ENCODE measurements around the gene SMTNL2.
"Not testable (repeated sequence)": the region's sequence is repeated elsewhere in the genome, so short reads cannot be mapped to it uniquely, and the experiment has no call there.

The SMTNL2 gene

DNA sequence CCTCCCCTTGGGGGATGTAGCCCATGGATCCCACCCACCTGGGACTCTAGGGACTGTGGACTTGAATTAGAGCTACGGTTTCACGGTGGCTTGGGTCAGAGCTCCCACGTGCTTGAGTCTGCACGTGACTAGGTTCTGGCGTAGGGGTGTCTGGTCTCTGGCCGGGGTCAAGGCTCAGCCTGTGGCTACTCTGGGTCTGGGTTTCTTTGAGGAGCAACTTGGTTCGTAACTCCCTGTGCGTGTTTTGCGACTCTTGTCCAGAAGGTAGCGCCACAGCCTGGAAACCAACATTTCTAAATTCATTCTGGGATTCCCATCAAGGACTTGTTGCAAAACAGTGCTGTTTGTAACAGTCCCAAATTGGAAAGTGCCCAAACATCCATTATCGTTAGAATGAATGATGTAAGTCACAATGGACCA lies 23.5 kb upstream of the SMTNL2 start:
- peak; percentile 5 for DNase-seq

DNA sequence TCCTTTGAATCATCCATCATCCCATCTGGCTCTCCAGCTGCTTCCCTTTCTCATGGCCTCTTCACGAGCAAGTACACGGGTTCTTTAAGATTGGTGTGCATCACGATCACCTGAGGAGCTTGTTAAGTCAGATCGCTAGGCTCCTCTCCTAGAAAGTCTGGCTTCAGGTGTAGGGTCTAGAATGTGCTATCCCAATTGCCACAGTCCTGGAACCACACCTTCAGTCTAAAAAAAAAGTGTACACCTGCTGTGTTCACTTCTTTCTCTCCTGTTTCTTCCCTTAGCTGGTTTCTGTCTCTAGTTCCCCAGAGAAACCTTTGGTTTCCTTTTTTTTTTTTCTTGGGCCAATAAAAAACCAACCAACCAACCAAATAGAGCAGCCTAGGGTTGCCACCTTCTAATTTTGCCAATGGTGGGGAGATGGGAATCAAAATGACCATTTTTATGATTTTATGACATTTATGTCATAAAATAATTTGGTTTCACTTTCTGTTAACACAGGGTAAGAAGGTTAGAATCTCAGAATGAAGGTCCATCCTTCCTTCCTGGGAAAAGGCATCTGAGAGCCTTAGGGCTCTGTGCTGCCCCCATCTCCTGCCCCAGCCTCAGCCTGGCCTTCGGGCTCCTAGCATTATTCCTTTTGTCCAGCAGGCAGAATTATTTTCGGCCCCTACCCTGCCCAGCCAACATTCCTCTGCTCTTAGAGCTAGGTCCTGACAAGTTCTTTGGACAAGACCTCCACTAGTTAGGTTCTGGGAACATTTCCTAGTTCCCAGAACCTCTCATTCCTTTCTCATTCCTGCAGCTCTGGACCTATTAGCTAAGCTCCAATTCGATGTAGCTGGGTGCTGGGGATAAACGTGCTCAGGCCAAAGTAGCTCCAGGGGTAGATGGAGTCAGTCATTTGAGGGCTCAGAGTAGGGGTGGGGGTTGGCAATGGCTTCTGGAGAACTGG lies 22.0 kb upstream of the SMTNL2 start:
- DNase-seq, result no peak

DNA sequence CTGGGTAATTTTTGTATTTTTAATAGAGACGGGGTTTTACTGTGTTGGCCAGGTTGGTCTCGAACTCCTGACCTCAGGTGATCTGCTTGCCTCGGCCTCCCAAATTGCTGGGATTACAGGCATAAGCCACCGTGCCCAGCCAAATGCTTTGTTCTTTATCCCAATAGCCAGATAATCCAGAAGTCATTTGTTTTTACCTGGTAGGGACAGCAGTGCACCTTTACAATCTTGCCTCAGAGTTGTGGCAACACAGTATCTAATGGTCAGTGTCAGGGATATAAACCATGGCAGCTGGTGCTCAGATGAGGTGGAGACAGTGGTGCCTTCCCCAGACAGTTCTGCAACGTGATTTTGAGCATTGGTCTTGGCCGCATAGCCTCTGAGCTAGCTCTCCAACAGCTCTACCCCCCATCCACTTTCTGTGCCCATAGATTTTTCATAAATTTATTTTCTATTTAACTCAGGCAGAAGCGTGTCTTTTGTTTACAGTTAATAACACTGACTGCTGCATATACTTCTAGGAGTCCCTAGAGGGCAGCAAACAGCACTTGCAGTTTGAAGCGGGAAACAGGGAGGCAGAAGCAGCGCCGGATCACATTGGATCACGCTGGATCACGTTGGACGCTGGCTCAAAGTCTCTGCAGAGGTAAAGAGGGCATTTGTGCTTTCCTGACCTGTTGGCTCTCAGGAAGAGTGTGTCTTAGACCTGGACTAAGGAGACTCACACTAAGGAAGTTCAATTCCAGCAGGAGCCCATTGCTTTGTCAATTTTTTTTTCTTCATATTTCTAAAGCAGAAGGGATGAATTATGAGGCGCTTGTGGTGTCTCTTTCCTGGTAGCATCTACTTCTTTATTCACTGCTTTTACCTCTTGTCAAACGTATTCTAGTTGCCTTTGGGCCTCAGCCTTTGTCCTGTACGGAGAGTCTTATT lies 18.9 kb upstream of the SMTNL2 start:
- peak; percentile 71 for DNase-seq

DNA sequence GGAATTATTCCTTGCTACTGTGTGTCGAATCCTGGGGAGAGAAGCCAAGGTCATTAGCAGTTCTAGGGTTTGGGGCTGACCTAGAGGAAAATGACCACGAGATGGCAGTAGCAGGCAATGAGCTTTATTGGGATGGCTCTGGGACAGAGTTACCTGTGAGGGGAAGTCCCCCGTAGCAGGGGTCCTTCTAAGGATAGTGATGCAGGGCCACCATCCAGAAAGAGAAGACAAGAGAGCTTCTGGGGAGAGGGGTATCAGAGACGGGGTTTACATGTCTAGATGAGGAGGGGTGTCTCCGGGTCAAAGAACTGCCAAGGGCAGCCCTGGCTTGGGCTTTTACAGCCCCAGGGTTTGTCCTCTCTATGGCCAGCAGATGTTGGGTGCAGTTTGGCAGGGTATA lies 17.5 kb upstream of the SMTNL2 start:
- DNase-seq, result peak; percentile 9

DNA sequence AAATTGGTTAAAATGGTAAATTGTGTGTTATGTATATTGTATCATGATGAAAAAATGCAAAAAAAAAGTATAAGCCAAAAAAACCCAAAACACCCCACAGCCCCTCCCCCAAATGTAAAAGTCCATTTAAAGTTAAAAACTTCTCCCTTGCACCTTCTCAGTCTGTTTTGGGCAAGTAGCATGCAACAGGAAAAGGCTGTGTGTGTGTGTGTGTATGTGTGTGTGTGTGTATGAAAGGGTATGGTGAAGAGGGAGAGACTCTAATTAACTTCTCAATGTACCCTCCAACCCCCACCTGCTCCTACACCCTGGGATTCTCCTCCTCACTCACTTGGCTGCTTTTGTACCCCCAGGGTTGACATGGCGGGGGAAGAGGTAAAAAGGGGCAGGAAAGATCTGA lies 14.7 kb upstream of the SMTNL2 start:
- no peak for DNase-seq

DNA sequence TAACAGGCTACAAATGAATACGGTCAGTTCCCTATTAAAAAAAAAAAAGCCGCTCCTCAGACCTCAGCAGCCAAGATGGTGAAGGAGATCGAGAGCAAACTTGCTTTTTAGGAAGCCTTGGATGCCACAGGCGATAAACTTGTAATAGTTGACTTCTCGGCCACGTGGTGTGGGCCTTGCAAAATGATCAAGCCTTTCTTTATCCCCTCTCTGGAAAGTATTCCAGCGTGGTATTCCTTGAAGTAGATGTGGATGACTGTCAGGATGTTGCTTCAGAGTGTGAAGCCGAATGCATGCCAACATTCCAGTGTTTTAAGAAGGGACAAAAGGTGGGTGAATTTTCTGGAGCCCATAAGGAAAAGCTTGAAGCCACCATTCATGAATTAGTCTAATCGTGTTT lies 12.2 kb upstream of the SMTNL2 start:
- DNase-seq, result no peak

DNA sequence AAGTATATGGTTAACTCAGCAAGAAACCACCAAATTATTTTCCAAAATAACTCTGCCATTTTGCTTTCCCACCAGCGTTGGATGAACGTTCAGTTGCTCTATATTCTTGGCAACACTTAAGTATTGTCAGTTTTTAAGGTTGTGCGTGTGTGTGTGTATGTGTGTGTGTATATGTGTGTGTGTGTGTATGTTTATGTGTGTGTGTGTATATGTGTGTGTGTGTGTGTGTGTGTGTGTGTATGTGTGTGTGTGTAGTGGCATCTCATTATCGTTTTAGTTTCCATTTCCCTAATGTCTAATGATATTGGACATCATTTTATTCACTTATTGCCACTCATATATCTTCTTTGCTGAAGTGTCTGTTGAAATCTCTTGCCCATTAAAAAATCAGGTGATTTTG lies 11.2 kb upstream of the SMTNL2 start:
- no peak for DNase-seq

DNA sequence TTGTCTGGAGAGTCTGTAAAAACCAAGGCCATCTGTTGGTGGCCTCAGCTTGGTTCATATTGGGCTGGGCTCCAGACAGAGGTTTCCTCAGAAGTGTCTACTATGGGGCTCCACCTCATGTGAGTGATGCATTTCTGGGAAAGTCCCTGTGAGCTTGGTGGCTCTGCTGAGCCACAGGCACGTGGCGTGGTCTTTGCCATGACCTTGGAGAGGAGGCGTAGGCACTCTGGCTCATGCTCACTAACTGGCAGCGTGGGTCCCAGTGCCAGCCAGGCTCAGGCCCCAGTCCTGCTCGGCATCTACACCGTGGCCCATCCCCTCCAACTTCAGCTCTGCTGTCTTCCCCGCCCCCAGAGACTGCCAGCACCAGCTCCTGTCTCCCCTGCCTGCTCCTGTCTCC lies 10.7 kb upstream of the SMTNL2 start:
- DNase-seq, result no peak

DNA sequence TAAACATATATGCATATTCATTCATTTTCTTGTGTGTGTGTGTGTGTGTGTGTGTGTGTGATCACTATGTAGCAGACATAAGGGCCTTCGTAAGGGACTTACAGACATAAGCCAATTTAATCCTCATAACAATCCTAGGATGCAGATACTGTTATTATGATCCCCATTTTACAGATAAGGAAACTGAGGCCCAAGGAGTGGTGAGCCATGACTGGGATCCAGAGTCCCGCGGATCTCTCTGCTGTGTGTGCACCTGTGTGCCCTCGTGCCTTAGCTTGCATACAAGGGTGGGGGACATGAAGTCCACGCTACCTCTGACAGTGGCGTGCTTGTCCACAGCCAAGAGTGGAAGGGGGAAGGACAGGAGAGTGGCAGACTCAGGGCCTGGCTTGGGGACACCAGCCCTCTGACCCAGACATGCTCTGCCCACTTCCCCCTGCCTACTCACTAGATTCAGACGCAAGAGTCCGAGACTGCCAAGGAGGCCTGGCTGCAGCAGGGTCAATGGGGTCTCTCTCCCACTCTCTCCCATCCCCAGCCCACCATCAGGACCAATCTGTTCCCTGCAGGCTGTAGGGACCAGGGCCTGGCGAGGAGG lies 9.8 kb upstream of the SMTNL2 start:
- no peak for DNase-seq

DNA sequence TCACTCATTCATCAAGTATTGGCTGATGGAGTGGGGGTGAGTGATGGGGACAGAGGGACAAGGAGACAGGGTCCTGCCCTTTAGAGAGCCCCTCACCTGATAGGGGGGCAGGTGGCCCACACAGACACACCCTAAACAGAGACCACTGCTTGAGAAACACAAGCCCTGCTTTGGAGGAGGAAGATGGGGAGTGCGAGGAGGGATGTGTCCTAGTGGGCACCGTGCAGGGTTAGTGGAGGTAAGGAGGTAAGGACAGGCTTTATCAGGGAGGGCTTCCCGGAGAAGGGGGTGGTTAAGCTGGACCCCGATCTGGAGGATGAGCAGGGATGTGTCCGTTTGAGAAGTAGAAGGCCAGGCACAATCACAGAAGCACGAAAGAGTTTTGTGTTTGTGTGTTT lies 8.2 kb upstream of the SMTNL2 start:
- no peak for DNase-seq

DNA sequence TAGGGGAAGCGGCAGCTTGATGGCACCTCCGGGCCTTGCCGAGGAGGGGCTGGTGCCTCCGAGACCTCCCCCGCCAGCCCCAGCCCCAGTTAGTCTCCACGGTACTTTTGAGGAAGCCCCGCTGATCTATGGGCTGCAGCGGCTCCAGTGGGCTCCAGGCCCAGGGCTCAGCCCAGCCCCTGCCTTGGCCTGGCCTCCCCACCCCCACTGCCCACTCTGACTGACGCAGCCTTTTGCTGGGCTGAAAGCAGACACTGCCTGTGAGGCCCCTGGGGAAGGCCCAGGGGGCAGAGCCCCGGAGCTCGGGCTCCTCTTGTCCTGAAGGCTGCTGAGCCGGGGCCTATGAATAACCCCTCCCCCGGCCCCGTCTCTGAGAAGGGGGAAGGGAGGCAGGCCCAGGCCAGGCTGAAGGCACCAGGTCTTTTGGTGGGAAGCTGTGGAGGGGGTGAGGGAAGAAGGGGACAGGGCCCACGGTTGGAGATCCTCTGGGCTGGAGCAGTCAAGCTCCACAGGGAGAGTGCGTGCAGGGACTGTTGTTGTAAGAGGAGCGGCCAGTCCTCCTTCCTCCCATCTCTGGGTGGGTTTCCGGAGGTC lies 7.5 kb upstream of the SMTNL2 start:
- DNase-seq, result no peak

DNA sequence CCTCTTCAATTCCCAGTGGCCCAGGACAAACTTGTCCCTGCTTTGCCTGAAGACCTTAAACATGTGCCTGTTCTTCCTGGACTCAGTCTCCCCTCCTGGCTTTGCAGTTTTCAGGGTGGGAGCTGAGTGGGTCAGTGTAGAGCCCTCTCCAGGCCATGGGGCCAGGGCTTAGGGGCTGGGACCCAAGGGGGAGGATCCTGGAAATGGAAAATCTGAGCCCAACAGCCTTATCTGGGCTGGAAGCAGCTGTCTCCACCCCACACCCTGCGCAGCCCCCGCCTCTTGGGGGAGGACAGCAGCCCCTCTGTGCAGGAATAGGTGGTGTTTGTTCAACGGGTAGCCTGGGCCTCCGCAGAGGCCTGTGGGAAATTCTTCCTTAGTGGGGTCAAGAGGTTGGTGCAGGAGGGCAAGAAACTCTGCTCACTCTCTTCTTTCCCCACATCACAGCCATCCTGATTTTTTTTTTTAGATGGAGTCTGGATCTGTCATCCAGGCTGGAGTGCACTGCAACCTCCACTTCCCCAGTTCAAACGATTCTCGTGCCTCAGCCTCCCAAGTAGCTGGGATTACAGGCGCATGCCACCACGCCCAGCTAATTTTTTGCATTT lies 6.8 kb upstream of the SMTNL2 start:
- DNase-seq, result no peak

DNA sequence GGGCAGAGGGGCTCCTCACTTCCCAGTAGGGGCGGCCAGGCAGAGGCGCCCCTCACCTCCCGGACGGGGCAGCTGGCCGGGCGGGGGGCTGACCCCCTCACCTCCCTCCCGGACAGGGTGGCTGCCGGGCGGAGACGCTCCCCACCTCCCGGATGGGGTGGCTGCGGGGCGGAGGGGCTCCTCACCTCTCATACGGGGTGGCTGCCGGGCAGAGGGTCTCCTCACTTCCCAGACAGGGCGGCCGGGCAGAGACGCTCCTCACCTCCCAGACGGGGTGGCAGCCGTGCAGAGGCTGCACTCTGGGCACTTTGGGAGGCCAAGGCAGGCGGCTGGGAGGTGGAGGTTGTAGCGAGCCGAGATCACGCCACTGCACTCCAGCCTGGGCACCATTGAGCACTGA lies 6.0 kb upstream of the SMTNL2 start:
- DNase-seq, result not testable (repeated sequence)

DNA sequence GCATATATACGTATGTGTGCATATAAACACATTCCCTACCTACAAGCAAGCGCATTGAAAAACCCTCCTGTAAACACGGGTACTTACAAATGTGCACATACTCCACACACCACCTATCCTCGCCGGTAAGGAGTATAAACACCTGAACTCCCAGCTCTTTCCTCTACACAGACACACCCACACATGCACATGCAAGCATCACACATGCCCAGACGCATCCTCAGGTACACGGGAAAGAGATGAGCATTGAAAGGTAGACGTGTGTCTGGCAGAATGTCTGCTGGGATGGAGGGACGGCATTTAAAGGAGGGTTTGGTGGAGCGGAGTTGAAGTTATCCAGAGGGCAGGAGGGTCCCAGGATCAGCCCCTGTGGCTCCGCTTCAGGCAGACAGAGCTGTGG lies 4.7 kb upstream of the SMTNL2 start:
- no peak for DNase-seq

DNA sequence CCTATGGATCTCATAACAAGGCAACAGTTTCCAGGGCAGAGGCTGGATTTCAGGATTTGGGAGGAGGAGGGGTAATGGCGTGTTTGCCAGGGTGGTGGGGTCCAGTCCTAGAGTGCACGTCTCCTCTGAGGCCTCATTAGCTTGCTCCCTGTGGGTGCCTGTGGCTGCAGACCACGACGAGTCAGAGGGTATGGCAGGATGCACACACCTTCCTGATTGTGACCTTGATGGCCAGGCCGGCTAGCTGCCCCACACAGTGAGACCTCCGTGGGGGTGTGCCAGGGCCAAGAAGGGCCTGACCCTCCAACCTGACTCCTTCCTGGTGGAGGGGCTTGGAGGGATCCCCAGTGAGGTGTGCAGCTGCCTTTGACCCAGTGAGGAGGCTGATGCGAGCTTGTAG lies 4.0 kb upstream of the SMTNL2 start:
- no peak for DNase-seq

DNA sequence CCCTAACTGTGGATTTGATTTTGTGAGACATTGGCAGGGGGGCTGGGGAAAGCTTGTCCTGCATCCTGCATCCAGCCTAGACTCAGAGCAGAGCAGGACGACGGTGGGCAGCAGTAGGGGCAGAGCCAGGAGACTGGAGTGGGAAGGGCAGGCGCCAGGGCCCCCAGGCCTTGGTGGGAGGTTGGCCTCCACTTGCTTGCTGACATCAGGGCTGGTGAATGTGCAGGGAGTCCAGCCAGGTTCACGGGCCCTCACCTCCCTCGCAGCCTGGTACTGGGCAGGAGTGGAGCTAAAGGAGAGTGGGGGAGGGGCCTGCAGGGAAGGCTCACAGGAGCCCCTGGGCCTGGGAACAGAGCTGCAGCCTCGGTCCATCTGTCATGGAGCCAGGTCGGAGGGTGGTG lies 2.2 kb upstream of the SMTNL2 start:
- no peak for DNase-seq

DNA sequence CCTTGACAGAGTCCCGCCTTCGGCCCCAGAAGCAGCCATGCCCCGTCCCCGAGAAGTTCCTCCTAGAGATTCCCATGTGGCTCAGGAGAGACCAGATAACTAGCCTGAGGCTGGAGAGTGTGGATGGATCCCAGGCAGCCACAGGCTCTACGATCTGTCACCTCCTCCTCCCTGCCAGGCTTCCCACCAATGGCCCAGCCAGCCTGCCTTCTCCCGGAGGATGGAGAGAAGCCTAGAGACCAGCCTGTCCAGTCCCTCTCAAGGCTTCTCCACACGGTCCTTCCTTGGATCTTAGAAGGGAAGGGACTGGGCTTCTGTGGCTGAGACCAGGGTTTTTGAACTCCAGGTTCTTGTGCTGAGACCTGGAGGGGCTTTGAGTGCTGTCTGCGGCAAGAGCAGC lies 1.6 kb upstream of the SMTNL2 start:
- DNase-seq, result no peak

DNA sequence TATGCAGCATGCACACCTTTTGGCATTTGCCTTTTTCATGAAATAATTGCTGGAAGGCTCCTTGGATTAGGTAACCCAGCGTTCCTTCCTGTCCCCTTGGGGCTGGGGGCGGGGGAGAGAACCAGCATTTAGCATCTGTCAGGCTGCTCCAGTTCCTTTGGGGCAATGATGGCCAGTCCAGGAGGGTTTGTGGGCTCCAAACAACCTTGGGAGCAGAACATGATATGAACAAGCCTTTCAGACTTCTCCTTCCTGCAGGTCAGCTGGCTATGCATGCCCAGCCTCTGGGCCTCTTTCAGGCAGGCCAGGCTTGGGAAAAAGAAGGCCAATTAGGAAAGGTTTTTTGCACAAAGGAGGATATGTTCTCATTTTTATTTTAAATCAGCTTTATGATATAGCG lies 1.1 kb upstream of the SMTNL2 start:
- no peak for DNase-seq

DNA sequence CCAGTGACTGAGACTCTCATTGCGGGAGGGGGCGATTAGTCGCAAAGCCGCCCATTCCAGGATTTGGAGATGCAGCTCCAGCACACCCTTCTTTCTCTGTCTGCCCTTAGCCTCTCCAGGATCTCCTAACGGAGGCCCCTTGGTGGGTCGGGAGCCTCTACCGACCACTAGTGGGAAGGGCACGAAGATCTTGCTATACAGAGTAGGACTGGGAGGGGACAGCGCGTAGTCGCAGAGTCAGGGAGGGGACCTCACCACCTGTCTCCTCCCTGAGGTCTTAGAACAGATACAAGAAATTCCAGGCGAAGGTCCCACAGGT lies 588 bp upstream of the SMTNL2 start:
- DNase-seq, result no peak

DNA sequence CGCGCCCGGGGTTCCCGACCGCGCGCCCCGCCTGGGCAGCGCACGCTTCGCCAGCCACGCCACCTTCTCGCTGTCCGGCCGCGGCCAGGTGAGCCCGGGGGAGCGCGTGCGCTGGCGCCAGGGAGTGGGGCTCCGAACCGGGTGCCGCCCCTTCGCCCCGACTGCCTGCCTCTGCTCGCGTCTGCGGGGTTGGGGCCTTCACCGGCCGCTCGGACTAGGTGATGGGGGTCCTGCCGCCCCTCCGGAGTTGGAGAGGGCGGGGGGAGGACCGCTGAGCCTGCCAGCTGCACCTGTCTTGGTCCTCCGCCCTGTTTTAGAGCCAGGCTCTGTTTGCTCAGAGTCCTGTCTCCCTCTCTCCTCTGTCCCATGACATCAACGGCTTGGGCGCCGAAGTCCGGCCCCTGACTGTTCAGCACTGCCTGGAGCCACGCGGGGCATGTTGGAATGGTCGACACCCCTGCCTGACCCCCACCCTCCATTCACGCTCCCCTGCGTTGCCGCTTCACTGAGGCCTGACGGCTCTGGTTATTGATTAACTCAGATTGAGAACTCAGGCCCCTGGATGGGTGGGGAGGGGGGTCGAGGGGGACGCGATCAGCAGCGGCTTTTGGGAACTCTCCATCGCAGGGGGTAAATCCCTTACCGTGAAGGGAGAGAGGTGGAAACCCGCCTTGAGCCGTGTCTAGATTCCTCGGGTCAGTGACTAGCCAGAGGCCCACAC lies 748 bp downstream of the SMTNL2 start:
- no peak for DNase-seq

DNA sequence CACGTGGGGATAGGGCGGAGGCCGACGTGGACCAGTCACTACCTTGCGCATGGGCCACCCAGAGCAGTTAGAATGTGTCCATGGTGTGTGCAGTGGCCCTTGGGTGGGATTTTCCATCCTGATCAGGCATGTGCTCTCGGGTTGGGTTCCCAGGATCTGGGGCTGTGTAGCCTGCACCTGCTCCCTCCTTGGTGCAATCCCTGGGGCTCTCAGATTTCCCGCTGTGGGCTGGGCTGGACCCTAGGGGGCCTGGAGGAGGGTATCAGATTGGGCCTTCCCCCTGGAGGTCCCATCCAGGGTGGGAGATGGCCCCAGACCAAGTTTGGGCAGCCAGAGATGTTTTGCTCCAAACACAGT lies 1.3 kb downstream of the SMTNL2 start:
- DNase-seq, result no peak

DNA sequence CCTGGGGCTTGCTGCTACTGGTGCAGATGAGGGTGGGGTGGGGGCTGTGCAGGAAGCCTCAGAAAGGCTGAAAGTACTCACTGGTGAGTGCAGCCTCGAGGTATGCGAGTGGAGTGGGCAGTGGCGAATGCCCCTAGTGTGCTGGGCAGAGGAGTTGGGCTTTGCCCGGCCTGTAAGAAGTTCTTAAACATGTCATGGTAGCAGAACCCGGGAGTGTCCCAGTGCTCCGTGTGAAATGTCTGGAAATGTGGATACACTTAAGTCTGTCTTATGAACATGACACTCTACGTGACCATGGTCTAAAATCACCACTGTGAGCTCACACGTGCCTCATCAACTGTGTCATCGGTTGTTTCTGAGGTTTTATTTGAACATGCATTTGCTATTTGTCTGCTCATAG lies 1.7 kb downstream of the SMTNL2 start:
- DNase-seq, result no peak
